IPS-18a (cell line): ENCODE data around the gene EFEMP2.
"Not testable (repeated sequence)": the region's sequence is repeated elsewhere in the genome, so short reads cannot be mapped to it uniquely, and the experiment has no call there.

Experiments
- H3K27ac ChIP-seq: one replicate; pipeline ENCODE4 v1.5.1; 2013; ENCODE audit warnings: low read length
- H3K27me3 ChIP-seq: one replicate; pipeline ENCODE4 v1.6.1; 2013; ENCODE audit warnings: mild to moderate bottlenecking, low read length; ENCODE audit not compliant: control insufficient read depth, insufficient read depth
- H3K36me3 ChIP-seq: one replicate; pipeline ENCODE4 v1.6.1; 2013; ENCODE audit warnings: low read depth, low read length; ENCODE audit not compliant: control insufficient read depth
- H3K4me1 ChIP-seq: one replicate; pipeline ENCODE4 v1.6.1; 2013; ENCODE audit warnings: low read depth, low read length; ENCODE audit not compliant: control insufficient read depth
- H3K4me3 ChIP-seq: one replicate; pipeline ENCODE4 v1.5.1; 2013; ENCODE audit warnings: low read length
- H3K9ac ChIP-seq: one replicate; pipeline ENCODE4 v1.6.1; 2013; ENCODE audit warnings: mild to moderate bottlenecking, low read length, moderate library complexity
- H3K9me3 ChIP-seq: one replicate; pipeline ENCODE4 v1.6.1; 2013; ENCODE audit warnings: low read depth, low read length; ENCODE audit not compliant: control insufficient read depth

The EFEMP2 gene

DNA sequence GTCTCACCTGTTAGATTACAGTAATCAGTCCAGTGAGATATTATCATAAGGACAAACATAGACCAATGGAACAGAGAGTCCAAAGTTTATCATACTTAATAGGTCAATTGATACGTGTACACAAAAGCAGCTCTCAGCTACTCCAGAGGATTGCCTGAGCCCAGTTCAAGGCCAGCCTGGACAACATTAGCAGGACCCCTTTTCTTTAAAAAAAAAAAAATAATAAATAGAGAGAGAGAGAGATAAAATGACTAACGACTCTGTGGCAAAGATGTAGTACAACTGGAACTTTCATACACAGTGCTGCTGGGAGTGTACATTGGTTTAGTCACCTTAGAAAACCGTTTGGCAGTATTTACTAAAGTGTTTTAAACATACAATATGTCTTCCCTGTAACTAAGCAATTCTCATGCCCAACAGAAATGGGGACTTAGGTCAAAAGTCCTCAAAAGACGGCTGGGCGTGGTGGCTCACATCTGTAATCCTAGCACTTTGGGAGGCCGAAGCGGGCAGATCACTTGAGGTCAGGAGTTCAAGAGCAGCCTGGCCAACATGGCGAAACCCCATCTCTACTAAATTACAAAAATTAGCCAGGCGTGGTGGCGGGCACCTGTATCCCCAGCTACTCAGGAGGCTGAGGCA is 28.2 kb downstream of the EFEMP2 start:
- Histone ChIP-seq H3K9me3 (no peaks in the 10 kb centered on the region), H3K9ac (no peak overlapping the region), H3K27ac (no peak overlapping the region), H3K4me1 (no peaks in the 10 kb centered on the region), H3K4me3 (no peak overlapping the region), H3K27me3 (no peaks in the 10 kb centered on the region), H3K36me3 (no peaks in the 10 kb centered on the region)

DNA sequence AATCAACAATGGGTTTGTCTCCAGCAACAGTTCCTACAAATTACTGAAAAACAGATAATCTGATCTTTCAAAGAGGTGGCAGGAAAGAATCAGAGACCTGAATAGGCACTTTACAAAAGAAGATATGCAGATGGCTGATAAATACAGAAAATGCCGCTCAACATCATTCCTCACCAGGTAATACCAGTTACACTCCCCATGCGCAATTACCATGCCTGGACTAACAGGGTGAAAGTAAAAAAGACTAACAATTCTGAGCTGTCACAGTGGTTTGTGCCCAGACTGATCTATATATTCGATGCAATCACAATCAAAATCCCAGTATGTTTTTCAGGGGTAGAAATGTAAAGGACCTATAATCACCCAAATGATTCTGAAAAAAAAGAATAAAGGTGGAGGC is 28.8 kb downstream of the EFEMP2 start:
- Histone ChIP-seq H3K9ac (no peak overlapping the region), H3K27ac (no peak overlapping the region), H3K9me3 (no peaks in the 10 kb centered on the region), H3K36me3 (no peaks in the 10 kb centered on the region), H3K4me3 (no peak overlapping the region), H3K4me1 (no peaks in the 10 kb centered on the region), H3K27me3 (no peaks in the 10 kb centered on the region)

DNA sequence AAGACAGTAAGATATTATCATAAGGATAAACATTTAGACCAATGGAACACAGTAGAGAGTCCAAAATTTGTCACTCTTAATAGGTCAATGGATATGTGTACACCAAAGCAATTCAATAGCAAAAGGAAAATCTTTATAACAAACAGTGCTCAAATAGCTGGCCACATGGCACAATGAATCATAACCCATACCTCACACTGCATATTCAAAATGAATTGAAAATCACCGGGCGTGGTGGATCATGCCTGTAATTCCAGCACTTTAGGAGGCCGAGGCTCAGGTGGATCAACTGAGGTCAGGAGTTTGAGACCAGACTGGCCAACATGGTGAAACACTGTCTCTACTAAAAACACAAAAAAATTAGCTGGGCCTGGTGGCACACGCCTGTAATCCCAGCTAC is 30.5 kb downstream of the EFEMP2 start:
- Histone ChIP-seq H3K27ac (no peak overlapping the region), H3K4me3 (no peak overlapping the region), H3K4me1 (no peaks in the 10 kb centered on the region), H3K36me3 (no peaks in the 10 kb centered on the region), H3K27me3 (no peaks in the 10 kb centered on the region), H3K9me3 (no peaks in the 10 kb centered on the region), H3K9ac (no peak overlapping the region)

DNA sequence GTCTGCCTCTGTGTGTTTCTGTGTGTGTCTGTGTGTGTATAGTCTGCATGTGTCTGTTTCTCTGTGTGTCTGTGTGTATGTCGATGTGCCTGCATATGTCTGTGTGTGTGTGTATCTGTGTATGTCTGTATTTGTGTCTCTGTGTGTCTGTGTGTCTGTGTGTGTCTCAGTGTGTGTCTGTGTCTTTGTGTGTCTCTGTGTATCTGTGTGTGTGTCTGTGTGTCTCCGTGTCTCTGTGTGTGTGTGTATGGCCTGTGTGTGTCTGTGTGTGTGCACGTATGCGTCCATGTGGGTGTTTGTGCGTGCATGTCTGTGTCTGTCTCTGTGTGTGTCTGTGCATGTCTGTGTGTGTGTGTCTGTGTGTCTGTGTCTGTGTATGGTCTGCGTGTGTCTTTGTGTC is 38.4 kb downstream of the EFEMP2 start:
- Histone ChIP-seq H3K27ac (no peak overlapping the region), H3K4me1 (peaks cover 8% of the 10 kb centered on the region), H3K27me3 (peaks cover 18% of the 10 kb centered on the region), H3K9ac (peak overlapping the region; percentile 51), H3K4me3 (peak overlapping the region; percentile 59), H3K9me3 (no peaks in the 10 kb centered on the region), H3K36me3 (no peaks in the 10 kb centered on the region)

DNA sequence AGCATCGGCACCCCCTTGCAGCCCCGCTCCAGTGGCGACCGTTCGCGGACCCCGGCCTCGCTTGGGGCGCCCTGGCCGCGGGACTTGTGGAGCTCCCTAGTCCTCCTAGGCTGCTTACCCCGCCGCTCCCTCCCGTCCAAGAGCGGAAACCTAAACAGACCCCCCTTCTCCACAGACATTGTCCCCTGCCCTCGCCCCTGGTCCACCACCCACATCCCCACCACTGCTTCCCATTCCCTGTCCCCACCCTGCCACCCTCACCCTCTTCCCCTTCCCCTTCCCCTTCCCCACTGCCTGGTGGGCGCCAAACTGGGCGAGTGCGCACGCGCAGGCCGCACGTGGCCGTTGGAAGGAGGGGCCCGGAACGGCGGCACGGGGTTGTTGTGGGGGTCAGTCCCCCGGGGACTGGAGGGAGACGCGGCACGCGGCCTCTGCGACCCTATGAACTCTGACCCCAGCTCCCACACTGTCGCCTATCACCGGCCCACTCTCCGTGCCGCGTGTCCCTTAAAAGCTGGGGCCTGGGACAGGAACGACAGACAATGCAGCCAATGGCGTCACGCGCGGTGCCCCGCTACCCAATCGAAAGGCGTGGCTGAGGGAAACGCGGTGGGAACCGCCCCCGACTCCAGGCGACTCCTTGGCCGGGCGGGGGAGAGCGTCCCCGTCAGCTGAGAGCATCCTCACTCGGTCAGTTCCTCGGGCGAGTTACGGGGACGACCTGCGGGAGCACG is 39.1 kb downstream of the EFEMP2 start, which contains the start of gene SNX32:
Gene SNX32, plus strand, starts transcription at position 667 of the 734 bp plus-strand sequence. CDS start 103 bp downstream, outside the sequence.
- H3K4me1 ChIP-seq = peaks cover 8% of the 10 kb centered on the region
- H3K9me3 ChIP-seq = no peaks in the 10 kb centered on the region
- H3K36me3 ChIP-seq = no peaks in the 10 kb centered on the region
- H3K4me3 ChIP-seq = peak within 1 kb of the TSS; percentile 59
- peak within 1 kb of the TSS; percentile 51 for H3K9ac ChIP-seq
- peak within 1 kb of the TSS; percentile 50 for H3K27ac ChIP-seq
- H3K27me3 ChIP-seq = peaks cover 18% of the 10 kb centered on the region

DNA sequence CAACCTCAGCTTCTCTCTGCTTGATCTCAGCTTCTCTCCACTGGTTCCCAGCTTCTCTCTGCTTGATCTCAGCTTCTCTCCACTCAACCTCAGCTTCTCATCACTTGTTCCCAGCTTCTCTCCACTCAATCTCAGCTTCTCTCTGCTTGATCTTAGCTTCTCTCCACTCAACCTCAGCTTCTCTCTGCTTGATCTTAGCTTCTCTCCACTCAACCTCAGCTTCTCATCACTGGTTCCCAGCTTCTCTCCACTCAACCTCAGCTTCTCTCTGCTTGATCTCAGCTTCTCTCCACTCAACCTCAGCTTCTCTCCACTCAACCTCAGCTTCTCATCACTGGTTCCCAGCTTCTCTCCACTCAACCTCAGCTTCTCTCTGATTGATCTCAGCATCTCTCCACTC is 40.4 kb downstream of the EFEMP2 start:
- H3K36me3 ChIP-seq, H3K4me1 ChIP-seq, H3K9me3 ChIP-seq, H3K4me3 ChIP-seq, H3K27ac ChIP-seq, H3K9ac ChIP-seq: not testable (repeated sequence)
- peaks cover 18% of the 10 kb centered on the region for H3K27me3 ChIP-seq

DNA sequence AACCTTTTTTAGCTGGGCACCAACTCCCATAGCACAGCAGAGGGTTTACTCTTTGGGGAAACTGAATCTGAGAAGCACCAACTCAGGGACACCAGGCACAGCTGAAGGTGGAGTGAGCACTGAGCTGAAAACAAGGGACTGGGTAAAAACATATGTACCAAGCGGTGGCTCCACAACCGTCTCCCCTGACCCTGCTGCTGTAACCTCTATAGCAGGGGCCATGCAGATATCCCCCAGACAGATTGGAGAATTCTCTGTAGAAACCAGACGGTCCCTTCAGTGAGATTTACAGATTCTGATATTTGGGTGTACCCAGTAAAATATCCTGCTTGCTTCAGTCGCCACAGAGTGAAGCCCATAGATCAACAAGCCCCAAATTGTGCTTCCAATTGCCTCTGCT is 43.1 kb downstream of the EFEMP2 start:
- Histone ChIP-seq H3K36me3 (no peaks in the 10 kb centered on the region), H3K9me3 (no peaks in the 10 kb centered on the region), H3K27ac (no peak overlapping the region), H3K4me1 (peaks cover 8% of the 10 kb centered on the region), H3K27me3 (peaks cover 18% of the 10 kb centered on the region), H3K9ac (no peak overlapping the region), H3K4me3 (no peak overlapping the region)

DNA sequence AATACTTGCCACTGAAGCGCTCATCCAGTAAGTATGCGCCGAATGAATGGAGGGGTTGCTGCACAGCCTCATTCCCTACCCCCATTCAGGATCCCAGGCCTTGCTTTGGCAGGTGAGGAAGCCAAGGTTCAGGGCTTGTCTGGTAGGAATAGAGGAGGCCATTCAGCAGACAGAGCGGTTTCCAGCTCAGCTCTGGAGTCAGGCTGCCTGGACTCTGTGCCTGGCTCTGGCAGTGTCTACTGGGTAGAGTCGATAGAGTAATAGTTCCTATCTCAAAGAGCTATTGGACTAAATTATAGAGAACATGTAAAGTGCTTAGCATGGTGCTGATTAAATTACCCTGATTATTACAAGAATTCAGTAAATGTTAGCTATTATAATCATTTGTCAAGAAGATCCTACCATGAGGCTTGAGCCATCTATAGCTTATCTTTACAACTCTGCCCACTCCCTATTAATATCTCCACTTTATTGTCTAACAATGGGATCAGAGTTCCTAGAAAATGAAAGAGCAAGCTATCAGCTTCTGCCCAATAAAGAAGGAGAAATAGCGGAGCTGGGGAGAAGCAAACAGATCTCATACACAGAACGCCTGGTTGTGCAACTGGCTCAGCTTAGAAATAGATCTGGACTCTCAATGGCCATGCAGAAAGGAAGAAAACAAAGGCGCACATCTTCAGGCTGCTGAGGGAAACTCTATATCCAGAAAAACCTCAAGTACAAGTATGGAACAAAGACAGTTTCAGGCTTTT is 45.4 kb downstream of the EFEMP2 start:
- Histone ChIP-seq H3K27ac (no peak overlapping the region), H3K27me3 (peaks cover 8% of the 10 kb centered on the region), H3K9ac (no peak overlapping the region), H3K4me1 (no peaks in the 10 kb centered on the region), H3K36me3 (no peaks in the 10 kb centered on the region), H3K9me3 (no peaks in the 10 kb centered on the region), H3K4me3 (no peak overlapping the region)

DNA sequence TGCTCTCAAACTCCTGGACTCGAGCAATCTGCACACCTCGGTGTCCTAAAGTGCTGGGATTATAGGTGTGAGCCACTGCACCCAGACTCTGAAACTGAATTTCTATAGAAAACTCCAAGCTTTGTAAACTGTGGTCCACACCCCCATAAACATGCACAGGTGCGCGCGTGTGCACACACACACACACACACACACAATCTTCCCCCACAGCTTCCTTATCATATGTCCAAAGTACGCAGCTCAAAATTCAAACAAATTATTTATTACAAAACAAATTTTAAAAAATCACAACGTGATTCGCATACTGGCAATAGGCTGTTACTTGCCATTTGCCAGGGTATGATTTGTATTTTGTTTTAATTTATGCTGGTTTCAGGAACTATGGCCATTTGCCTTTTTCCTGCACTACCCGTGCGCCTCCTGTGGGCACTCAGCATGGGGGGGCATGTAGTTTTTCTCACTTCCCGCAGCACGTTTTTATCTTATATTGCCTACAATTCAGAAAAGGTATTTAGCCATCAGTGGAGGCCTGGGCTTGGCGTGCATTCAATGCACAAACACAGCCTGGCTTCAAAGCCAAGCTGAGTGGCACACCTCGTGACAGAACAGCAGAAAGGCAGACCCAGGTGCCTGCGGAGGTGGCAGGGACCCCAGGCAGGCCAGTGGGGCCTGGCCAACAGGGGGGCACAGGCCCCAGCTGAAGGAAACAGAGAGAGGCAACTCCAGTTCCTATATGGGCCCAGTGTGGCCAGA is 49.6 kb downstream of the EFEMP2 start:
- Histone ChIP-seq H3K27ac (no peak overlapping the region), H3K4me1 (no peaks in the 10 kb centered on the region), H3K36me3 (no peaks in the 10 kb centered on the region), H3K27me3 (no peaks in the 10 kb centered on the region), H3K9me3 (no peaks in the 10 kb centered on the region), H3K9ac (no peak overlapping the region), H3K4me3 (no peak overlapping the region)

DNA sequence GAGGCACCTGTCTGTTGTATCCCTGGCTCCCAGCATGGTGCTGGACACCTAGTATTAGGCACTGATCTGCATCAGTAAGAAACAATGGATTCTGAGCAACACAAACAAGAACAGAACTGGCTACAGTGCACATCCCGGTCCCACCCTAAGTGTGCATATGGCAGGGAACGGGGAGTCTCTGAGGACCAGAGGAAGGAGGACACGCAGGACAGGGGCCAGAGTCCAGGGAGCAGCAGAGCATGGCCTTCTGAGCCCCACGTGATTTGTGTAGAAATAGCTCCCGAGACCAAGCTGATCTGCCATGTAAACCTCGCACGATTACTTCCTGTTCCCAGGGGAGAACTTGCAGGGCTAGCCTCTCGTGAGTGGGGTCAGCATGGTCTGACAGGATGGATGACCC is 51.5 kb downstream of the EFEMP2 start:
- H3K4me3 ChIP-seq = no peak overlapping the region
- H3K9ac ChIP-seq = no peak overlapping the region
- peaks cover 16% of the 10 kb centered on the region for H3K27me3 ChIP-seq
- no peaks in the 10 kb centered on the region for H3K9me3 ChIP-seq
- H3K4me1 ChIP-seq = no peaks in the 10 kb centered on the region
- H3K27ac ChIP-seq = no peak overlapping the region
- H3K36me3 ChIP-seq = no peaks in the 10 kb centered on the region
